ENCODE data around the gene PIK3R5. TPM values are rescaled to one million over a fixed set of nuclear protein-coding genes. Genes with fewer than 3 reads are reported as not detected.

Gene PIK3R5
- total and polyA plus RNA-seq, 3 donors from 2014 or later: 6.1 to 14.0 (median 7.4) TPM

- H3K4me3 ChIP-seq: no peak overlapping the region
- no peak for TF ChIP-seq CTCF (IDR thresholded peaks at IDR 0.05)
- TF ChIP-seq POLR2A (IDR thresholded peaks at IDR 0.05): no peak
- no peaks in the 10 kb centered on the region for H3K27me3 ChIP-seq
- intact Hi-C loops (cut with DNase I; ENCODE audit: low total_unique reads): no loop called here
- H3K36me3 ChIP-seq (ENCODE audit: low read depth, missing control alignments): no peaks in the 10 kb centered on the region
- 75 to 78% methylated on average over 7 of the region's 7 CpGs for WGBS, 2 donors
- no peaks in the 10 kb centered on the region for H3K4me1 ChIP-seq
- no peak overlapping the region for H3K27ac ChIP-seq
- no peak for DNase-seq
- H3K9me3 ChIP-seq: no peaks in the 10 kb centered on the region
Observed at GRCh38 chr17:8905331-8905730, 60.2 kb downstream of the PIK3R5 start.

- intact Hi-C loops (cut with DNase I; ENCODE audit: low total_unique reads): no loop called here
- WGBS, 2 donors: 89 to 96% methylated on average over 5 of the region's 5 CpGs
Observed at GRCh38 chr17:8904686-8905085, 60.8 kb downstream of the PIK3R5 start.

GRCh38 chr17:8904201-8904600 lies 61.3 kb downstream of the PIK3R5 start:
- TF ChIP-seq POLR2A (IDR thresholded peaks at IDR 0.05) (no peak), CTCF (IDR thresholded peaks at IDR 0.05) (no peak)

More at GRCh38 chr17:8904686-8905085, 60.8 kb downstream of the PIK3R5 start:
- Histone ChIP-seq H3K4me3 (no peak overlapping the region), H3K27me3 (no peaks in the 10 kb centered on the region), H3K4me1 (no peaks in the 10 kb centered on the region), H3K9me3 (no peaks in the 10 kb centered on the region), H3K36me3 (ENCODE audit: low read depth, missing control alignments) (no peaks in the 10 kb centered on the region), H3K27ac (no peak overlapping the region)
- no peak for DNase-seq
- TF ChIP-seq CTCF (IDR thresholded peaks at IDR 0.05) (no peak), POLR2A (IDR thresholded peaks at IDR 0.05) (no peak)

GRCh38 chr17:8900626-8901585 lies 64.6 kb downstream of the PIK3R5 start:
- no peaks in the 10 kb centered on the region for H3K36me3 ChIP-seq (ENCODE audit: low read depth, missing control alignments)
- H3K4me1 ChIP-seq: no peaks in the 10 kb centered on the region
- H3K27ac ChIP-seq: no peak overlapping the region
- TF ChIP-seq CTCF (IDR thresholded peaks at IDR 0.05) (no peak), POLR2A (IDR thresholded peaks at IDR 0.05) (no peak)
- no peaks in the 10 kb centered on the region for H3K9me3 ChIP-seq
- H3K4me3 ChIP-seq: no peak overlapping the region
- DNase-seq: no peak
- WGBS, 2 donors: 64 to 68% methylated on average over 14 to 15 of the region's 15 CpGs
- intact Hi-C loops (cut with DNase I; ENCODE audit: low total_unique reads): no loop called here
- no peaks in the 10 kb centered on the region for H3K27me3 ChIP-seq

More at GRCh38 chr17:8904201-8904600, 61.3 kb downstream of the PIK3R5 start:
- no peak overlapping the region for H3K27ac ChIP-seq
- 79 to 80% methylated on average over 2 of the region's 2 CpGs for WGBS, 2 donors
- no peaks in the 10 kb centered on the region for H3K4me1 ChIP-seq
- no peaks in the 10 kb centered on the region for H3K27me3 ChIP-seq
- H3K4me3 ChIP-seq: no peak overlapping the region
- intact Hi-C loops (cut with DNase I; ENCODE audit: low total_unique reads): no loop called here
- H3K9me3 ChIP-seq: no peaks in the 10 kb centered on the region
- H3K36me3 ChIP-seq (ENCODE audit: low read depth, missing control alignments): no peaks in the 10 kb centered on the region
- no peak for DNase-seq
